ENCODE data around the gene KCNJ6. TPM values are rescaled to one million over a fixed set of nuclear protein-coding genes. Genes with fewer than 3 reads are reported as not detected.
A peak's percentile ranks its signal among the peaks of the same experiment; 100 is the strongest.

KCNJ6 gene
- total RNA-seq, 4 donors from 2014 or later, result not detected

DNA sequence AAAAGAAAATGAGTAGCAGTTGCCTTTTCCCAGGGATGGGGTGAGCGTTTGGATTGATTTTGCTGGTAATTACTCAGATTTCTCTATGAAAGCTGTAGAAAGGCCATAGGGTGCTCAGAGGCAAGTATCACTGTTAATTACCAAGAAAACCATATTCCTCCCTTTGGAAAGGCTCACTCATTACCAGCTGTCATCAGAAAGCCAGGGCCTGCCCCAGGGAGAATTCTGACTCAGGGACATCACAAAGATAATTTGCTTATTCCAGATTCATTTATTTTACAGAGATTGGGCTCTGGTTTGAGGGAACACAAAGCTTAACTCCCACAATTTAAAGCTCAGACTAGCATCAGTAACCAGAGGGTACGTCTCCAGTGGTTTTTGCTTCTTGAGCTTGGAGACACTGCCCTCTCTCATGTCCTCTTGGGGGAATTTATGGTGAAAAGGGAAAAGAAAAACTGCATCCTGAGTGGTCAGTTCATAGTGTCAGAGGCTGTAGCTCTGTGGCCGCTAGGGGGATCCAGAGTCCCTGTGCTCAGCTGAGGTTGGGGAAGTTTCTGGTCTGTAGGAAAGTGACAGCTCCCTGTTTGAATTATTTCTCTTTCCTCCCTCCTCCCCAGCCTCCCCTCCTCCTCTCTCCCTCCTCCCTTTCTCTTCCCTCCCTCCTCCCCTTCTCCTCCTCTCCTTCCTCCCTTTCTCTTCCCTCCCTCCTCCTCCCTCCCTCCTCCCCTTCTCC is 204.3 kb downstream of the KCNJ6 start:
- in situ Hi-C loops (cut with MboI; ENCODE audit: low sequenced_read_pairs in 4 of 4), result loop anchor here (10.0 to 25.0 kb wide), 4 partner anchors 100 to 650 kb away; no protein-coding TSS in a partner anchor
- Histone ChIP-seq H3K4me1 (peaks cover 8 to 12% of the 10 kb centered on the region in 2 donors), H3K4me3 (no peak overlapping the region), H3K9me3 (no peaks in the 10 kb centered on the region), H3K36me3 (no peaks in the 10 kb centered on the region), H3K27me3 (no peaks in the 10 kb centered on the region), H3K27ac (no peak overlapping the region)
- TF ChIP-seq POLR2A (IDR thresholded peaks at IDR 0.05), result no peak
- TF ChIP-seq, protein P1, sequence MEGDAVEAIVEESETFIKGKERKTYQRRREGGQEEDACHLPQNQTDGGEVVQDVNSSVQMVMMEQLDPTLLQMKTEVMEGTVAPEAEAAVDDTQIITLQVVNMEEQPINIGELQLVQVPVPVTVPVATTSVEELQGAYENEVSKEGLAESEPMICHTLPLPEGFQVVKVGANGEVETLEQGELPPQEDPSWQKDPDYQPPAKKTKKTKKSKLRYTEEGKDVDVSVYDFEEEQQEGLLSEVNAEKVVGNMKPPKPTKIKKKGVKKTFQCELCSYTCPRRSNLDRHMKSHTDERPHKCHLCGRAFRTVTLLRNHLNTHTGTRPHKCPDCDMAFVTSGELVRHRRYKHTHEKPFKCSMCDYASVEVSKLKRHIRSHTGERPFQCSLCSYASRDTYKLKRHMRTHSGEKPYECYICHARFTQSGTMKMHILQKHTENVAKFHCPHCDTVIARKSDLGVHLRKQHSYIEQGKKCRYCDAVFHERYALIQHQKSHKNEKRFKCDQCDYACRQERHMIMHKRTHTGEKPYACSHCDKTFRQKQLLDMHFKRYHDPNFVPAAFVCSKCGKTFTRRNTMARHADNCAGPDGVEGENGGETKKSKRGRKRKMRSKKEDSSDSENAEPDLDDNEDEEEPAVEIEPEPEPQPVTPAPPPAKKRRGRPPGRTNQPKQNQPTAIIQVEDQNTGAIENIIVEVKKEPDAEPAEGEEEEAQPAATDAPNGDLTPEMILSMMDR (IDR thresholded peaks at IDR 0.05 in 4 of 5, conservative IDR thresholded peaks at IDR 0.05 in 1 of 5), result peak; percentile 22 to 73 (median 44)
- intact Hi-C loops (cut with DNase I; ENCODE audit: low total_unique reads), result loop anchor here (5.0 kb wide), 1 partner anchor 415 kb away; no protein-coding TSS in a partner anchor
- DNase-seq, result peak in 1 of 2 donors; percentile 21
- ATAC-seq, result peak in 1 of 2 donors; percentile 80

DNA sequence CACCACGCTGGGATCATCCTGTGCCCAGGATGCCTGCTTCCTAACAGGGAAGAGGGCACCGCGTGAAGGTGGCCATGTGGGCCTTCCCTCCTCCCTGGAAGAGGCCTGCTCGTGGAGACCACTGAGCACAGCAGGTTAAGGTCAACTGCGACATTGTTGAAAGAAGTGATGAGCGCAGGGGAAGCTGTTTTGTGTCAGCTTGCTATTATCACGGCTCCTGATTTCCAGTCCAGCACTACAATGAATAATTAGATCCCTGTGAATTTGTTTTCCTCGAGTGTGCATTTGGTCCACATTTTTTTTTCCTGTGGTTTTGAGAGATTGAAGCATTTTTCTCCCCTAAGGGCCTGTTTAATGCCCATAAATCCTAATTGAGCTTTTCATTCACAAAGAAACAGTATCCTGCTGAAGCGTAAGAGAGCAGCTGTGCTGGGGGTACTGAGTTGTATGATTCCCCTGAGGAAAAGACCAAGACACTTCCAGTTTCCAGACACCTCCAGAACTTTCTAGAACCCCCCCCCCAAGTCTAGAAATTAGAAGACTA is 204.9 kb downstream of the KCNJ6 start:
- H3K27me3 ChIP-seq, result no peaks in the 10 kb centered on the region
- DNase-seq (no peak), ATAC-seq (no peak)
- H3K27ac ChIP-seq, result peak overlapping the region; percentile 8 to 42 (median 24)
- H3K4me1 ChIP-seq, result peaks cover 8 to 12% of the 10 kb centered on the region in 2 donors
- H3K4me3 ChIP-seq, result no peak overlapping the region
- no peaks in the 10 kb centered on the region for H3K36me3 ChIP-seq
- intact Hi-C loops (cut with DNase I; ENCODE audit: low total_unique reads), result loop anchor here (5.0 kb wide), 1 partner anchor 416 kb away; no protein-coding TSS in a partner anchor
- in situ Hi-C loops (cut with MboI; ENCODE audit: low sequenced_read_pairs in 4 of 4), result loop anchor here (10.0 to 25.0 kb wide), 4 partner anchors 101 to 651 kb away; no protein-coding TSS in a partner anchor
- H3K9me3 ChIP-seq, result no peaks in the 10 kb centered on the region
- no peak for TF ChIP-seq POLR2A (IDR thresholded peaks at IDR 0.05)
- TF ChIP-seq, protein P1 (IDR thresholded peaks at IDR 0.05 in 4 of 5, conservative IDR thresholded peaks at IDR 0.05 in 1 of 5), result no peak

DNA sequence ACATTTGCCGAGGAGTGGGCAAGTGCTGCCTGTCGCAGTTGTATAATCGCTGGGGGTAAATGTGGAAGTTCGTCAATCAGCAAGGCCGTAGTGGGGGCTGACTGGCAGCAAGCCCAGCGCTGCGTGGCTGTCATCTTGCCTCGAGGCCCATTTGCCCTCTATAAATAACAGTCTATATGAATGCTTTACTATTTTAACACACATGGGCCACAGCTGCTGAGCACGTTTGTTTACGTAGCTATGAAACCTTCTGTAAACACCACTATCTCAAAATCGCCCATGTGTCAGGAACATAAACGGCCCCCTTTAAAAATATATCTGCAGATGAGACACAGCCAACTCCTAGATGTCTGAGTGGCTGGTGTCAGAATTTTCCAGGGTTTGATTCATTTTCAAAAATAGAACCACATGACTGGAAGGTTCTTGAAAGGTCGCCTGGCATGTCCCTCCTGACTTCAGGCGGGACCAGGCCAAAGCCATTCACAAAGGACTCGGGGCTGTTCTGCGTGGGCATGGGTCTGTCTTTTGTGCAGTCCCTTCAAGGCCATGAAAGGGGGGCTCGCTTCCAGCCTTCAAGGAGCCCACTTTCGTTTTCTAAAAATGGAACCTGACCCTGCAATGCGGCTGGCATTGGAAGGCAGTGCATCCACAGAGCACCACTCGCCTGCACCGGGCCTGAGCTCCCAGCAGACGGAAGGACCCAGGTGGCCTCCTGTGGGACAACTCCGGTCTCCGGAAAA is 205.5 kb downstream of the KCNJ6 start:
- Histone ChIP-seq H3K9me3 (no peaks in the 10 kb centered on the region), H3K27ac (peak overlapping the region; percentile 8 to 42 (median 32)), H3K36me3 (no peaks in the 10 kb centered on the region), H3K4me1 (peaks cover 8 to 12% of the 10 kb centered on the region in 2 donors), H3K4me3 (no peak overlapping the region), H3K27me3 (no peaks in the 10 kb centered on the region)
- in situ Hi-C loops (cut with MboI; ENCODE audit: low sequenced_read_pairs in 4 of 4) (loop anchor here (10.0 to 25.0 kb wide), 4 partner anchors 102 to 652 kb away; no protein-coding TSS in a partner anchor), intact Hi-C loops (cut with DNase I; ENCODE audit: low total_unique reads) (loop anchor here (5.0 kb wide), 1 partner anchor 417 kb away; no protein-coding TSS in a partner anchor)
- DNase-seq (peak in 1 of 2 donors; percentile 19), ATAC-seq (peak; percentile 36 to 68)
- TF ChIP-seq, protein P1 (IDR thresholded peaks at IDR 0.05 in 4 of 5, conservative IDR thresholded peaks at IDR 0.05 in 1 of 5), result no peak
- TF ChIP-seq POLR2A (IDR thresholded peaks at IDR 0.05), result no peak

DNA sequence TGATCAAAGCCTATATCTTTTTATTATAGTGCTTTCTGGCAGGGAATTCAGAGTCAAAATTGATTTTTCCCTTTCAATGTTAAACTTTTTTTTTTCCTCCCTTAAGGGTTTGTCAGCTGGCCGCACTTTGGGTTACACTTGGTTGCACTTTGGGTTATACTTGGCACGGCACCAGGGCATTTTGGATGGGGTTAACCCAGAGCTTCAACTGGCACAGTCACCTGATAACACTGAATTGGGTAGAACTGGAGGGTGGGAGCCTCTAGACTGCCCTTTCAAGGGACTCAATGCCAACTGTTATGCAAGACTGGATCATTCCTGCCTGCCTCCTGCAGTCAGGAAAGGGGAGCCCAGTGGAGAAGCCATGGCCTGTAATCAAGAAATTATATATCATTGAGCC is 211.5 kb downstream of the KCNJ6 start:
- TF ChIP-seq, protein P1 (IDR thresholded peaks at IDR 0.05 in 4 of 5, conservative IDR thresholded peaks at IDR 0.05 in 1 of 5), result no peak
- no peak for TF ChIP-seq POLR2A (IDR thresholded peaks at IDR 0.05)
- Histone ChIP-seq H3K36me3 (no peaks in the 10 kb centered on the region), H3K27me3 (no peaks in the 10 kb centered on the region), H3K27ac (no peak overlapping the region), H3K9me3 (no peaks in the 10 kb centered on the region), H3K4me3 (no peak overlapping the region), H3K4me1 (no peaks in the 10 kb centered on the region)
- intact Hi-C loops (cut with DNase I; ENCODE audit: low total_unique reads), result no loop called here
- no peak for ATAC-seq
- no peak for DNase-seq
- in situ Hi-C loops (cut with MboI; ENCODE audit: low sequenced_read_pairs in 4 of 4), result loop anchor here (25.0 kb wide), 3 partner anchors 108 to 658 kb away; no protein-coding TSS in a partner anchor
